Osteoblast (primary cell): ENCODE measurements around the gene MCF2L. TPM values are rescaled to one million over a fixed set of nuclear protein-coding genes. Genes with fewer than 3 reads are reported as not detected.

Experiments used
- DNase-seq: peaks from one replicate; pipeline ENCODE4 v3.0.0; 2011; ENCODE audit warnings: low spot score, mixed read lengths; ENCODE audit not compliant: insufficient read length; ENCODE audit errors: missing footprints
- H2AFZ ChIP-seq: 2 replicates; pipeline ENCODE4 v1.6.0; 2011; ENCODE audit warnings: mild to moderate bottlenecking, low read length
- H3K27ac ChIP-seq: 2 replicates; pipeline ENCODE4 v1.5.1; 2011; ENCODE audit warnings: mild to moderate bottlenecking, low read depth, low read length, moderate library complexity
- H3K27me3 ChIP-seq: 2 replicates; pipeline ENCODE4 v1.6.0; 2012; ENCODE audit warnings: mild to moderate bottlenecking, control low read depth, inconsistent platforms, low read length, moderate library complexity; ENCODE audit not compliant: insufficient read depth
- H3K36me3 ChIP-seq: 2 replicates; pipeline ENCODE4 v1.5.1; 2011; ENCODE audit warnings: mild to moderate bottlenecking, low read length, control low read depth, moderate library complexity; ENCODE audit not compliant: insufficient read depth
- H3K4me1 ChIP-seq: 2 replicates; pipeline ENCODE4 v1.5.1; 2011; ENCODE audit warnings: mild to moderate bottlenecking, low read length, control low read depth, moderate library complexity; ENCODE audit not compliant: insufficient read depth
- H3K4me2 ChIP-seq: 2 replicates; pipeline ENCODE4 v1.6.0; 2011; ENCODE audit warnings: mild to moderate bottlenecking, low read length; ENCODE audit not compliant: insufficient read depth
- H3K4me3 ChIP-seq: fragments of 200-600 bp; sonication (generic); 3 replicates; pipeline ENCODE4 v1.5.1; 2012; ENCODE audit warnings: mild to moderate bottlenecking, low read length, inconsistent platforms; ENCODE audit not compliant: insufficient read depth
- H3K79me2 ChIP-seq: 2 replicates; pipeline ENCODE4 v1.6.0; 2012; ENCODE audit warnings: mild to moderate bottlenecking, low read length, control low read depth, inconsistent platforms; ENCODE audit not compliant: insufficient read depth
- H3K9me3 ChIP-seq: 2 replicates; pipeline ENCODE4 v1.5.1; 2011; ENCODE audit warnings: low read depth, low read length, control low read depth
- H4K20me1 ChIP-seq: 2 replicates; pipeline ENCODE4 v1.6.0; 2012; ENCODE audit warnings: mild to moderate bottlenecking, low read length, control low read depth; ENCODE audit not compliant: insufficient read depth
- CTCF ChIP-seq: IDR thresholded peaks from 2 replicates; pipeline ENCODE4 v1.5.1; 2011; ENCODE audit warnings: mild to moderate bottlenecking, low read depth, low read length, moderate library complexity; ENCODE audit errors: extremely low read depth
- total RNA-seq: library from RNA; depleted of rRNA; stranded (reverse); fragments of >200 nt; gene quantifications from 2 replicates; pipeline ENCODE4 v1.2.3, GENCODE V29; 2012

Gene MCF2L
- total RNA-seq, 1 donor: 6.5 TPM

GRCh38 chr13:112986946-112987681, 18.1 kb downstream of the MCF2L start:
- no peak overlapping the region for H3K4me3 ChIP-seq
- no peaks in the 10 kb centered on the region for H4K20me1 ChIP-seq
- DNase-seq: no peak
- no peak for TF ChIP-seq CTCF
- no peaks in the 10 kb centered on the region for H3K4me1 ChIP-seq
- no peaks in the 10 kb centered on the region for H3K9me3 ChIP-seq
- no peak overlapping the region for H2AFZ ChIP-seq
- no peak overlapping the region for H3K4me2 ChIP-seq
- H3K27ac ChIP-seq: no peak overlapping the region
- H3K27me3 ChIP-seq: no peaks in the 10 kb centered on the region
- no peaks in the 10 kb centered on the region for H3K36me3 ChIP-seq
- H3K79me2 ChIP-seq: no peaks in the 10 kb centered on the region

- no peak for DNase-seq
- no peaks in the 10 kb centered on the region for H3K4me1 ChIP-seq
- TF ChIP-seq CTCF: no peak
- H4K20me1 ChIP-seq: no peaks in the 10 kb centered on the region
- no peak overlapping the region for H3K4me2 ChIP-seq
- H3K79me2 ChIP-seq: no peaks in the 10 kb centered on the region
- H3K36me3 ChIP-seq: no peaks in the 10 kb centered on the region
- no peak overlapping the region for H3K4me3 ChIP-seq
- no peak overlapping the region for H2AFZ ChIP-seq
- no peaks in the 10 kb centered on the region for H3K27me3 ChIP-seq
- H3K9me3 ChIP-seq: no peaks in the 10 kb centered on the region
- no peak overlapping the region for H3K27ac ChIP-seq
These were observed 18.6 kb downstream of the MCF2L start for GRCh38 chr13:112987682-112988024.

- Histone ChIP-seq H3K36me3 (no peaks in the 10 kb centered on the region), H2AFZ (no peak overlapping the region), H3K27me3 (no peaks in the 10 kb centered on the region), H3K79me2 (no peaks in the 10 kb centered on the region), H3K4me1 (no peaks in the 10 kb centered on the region), H3K27ac (no peak overlapping the region), H4K20me1 (no peaks in the 10 kb centered on the region), H3K4me2 (no peak overlapping the region), H3K9me3 (no peaks in the 10 kb centered on the region), H3K4me3 (no peak overlapping the region)
- no peak for TF ChIP-seq CTCF
- no peak for DNase-seq
These were observed 21.8 kb downstream of the MCF2L start for GRCh38 chr13:112990783-112991182.

- TF ChIP-seq CTCF: no peak
- no peaks in the 10 kb centered on the region for H3K79me2 ChIP-seq
- H2AFZ ChIP-seq: no peak overlapping the region
- no peaks in the 10 kb centered on the region for H3K4me1 ChIP-seq
- no peak overlapping the region for H3K27ac ChIP-seq
- peaks cover 3% of the 10 kb centered on the region for H3K27me3 ChIP-seq
- no peaks in the 10 kb centered on the region for H3K36me3 ChIP-seq
- no peak for DNase-seq
- no peak overlapping the region for H3K4me2 ChIP-seq
- no peaks in the 10 kb centered on the region for H4K20me1 ChIP-seq
- H3K9me3 ChIP-seq: no peaks in the 10 kb centered on the region
- no peak overlapping the region for H3K4me3 ChIP-seq
These were observed 22.6 kb downstream of the MCF2L start for GRCh38 chr13:112991609-112992008.
